ENCODE measurements around the gene ENTHD1. TPM values are rescaled to one million over a fixed set of nuclear protein-coding genes. Genes with fewer than 3 reads are reported as not detected.

ENTHD1 gene
- total RNA-seq, 2 experiments from 2014 or later: not detected

GRCh38 chr22:39731481-39731880 is 162.1 kb downstream of the ENTHD1 start:
- H4K20me1 ChIP-seq (ENCODE audit: insufficient read depth, low read length): no peaks in the 10 kb centered on the region
- H3K27ac ChIP-seq (ENCODE audit: low read depth, low read length, poor library complexity, severe bottlenecking): no peak overlapping the region
- H3K4me3 ChIP-seq (ENCODE audit: low read depth, low read length, poor library complexity, severe bottlenecking): no peak overlapping the region
- TF ChIP-seq EZH2phosphoT487 (IDR thresholded peaks at IDR 0.05; ENCODE audit: borderline replicate concordance, low read depth, low read length) (no peak), CTCF (conservative IDR thresholded peaks at IDR 0.05; ENCODE audit: low read length) (no peak)
- BruUV-seq (replicated peaks): no TSS peak
- H3K36me3 ChIP-seq (ENCODE audit: insufficient read depth, low read length): no peaks in the 10 kb centered on the region
- H3K4me1 ChIP-seq (ENCODE audit: insufficient read depth, low read length, poor library complexity, severe bottlenecking): no peaks in the 10 kb centered on the region
- intact Hi-C loops (cut with micrococcal nuclease; ENCODE audit: unreplicated experiment): no loop called here
- no peak overlapping the region for H2AFZ ChIP-seq (ENCODE audit: low read length)
- H3K9me2 ChIP-seq (ENCODE audit: insufficient read depth, low read length): no peaks in the 10 kb centered on the region
- POLR2A ChIA-PET: no interaction called here
- CTCF ChIA-PET (ENCODE audit: unreplicated experiment): interaction anchor here (0.6 kb wide), 1 partner anchor 167 kb away, joined by 3 read pairs; no protein-coding TSS in a partner anchor
- H3K79me2 ChIP-seq (ENCODE audit: insufficient read depth, low read depth, low read length): no peaks in the 10 kb centered on the region
- no peak overlapping the region for H3K4me2 ChIP-seq (ENCODE audit: low read length)
- H3K9me3 ChIP-seq (ENCODE audit: low read length): no peaks in the 10 kb centered on the region
- no peak for DNase-seq (ENCODE audit: low spot score)

GRCh38 chr22:39729141-39729934 is 164.2 kb downstream of the ENTHD1 start:
- no peaks in the 10 kb centered on the region for H3K36me3 ChIP-seq (ENCODE audit: insufficient read depth, low read length)
- no peaks in the 10 kb centered on the region for H3K9me2 ChIP-seq (ENCODE audit: insufficient read depth, low read length)
- no peaks in the 10 kb centered on the region for H3K4me1 ChIP-seq (ENCODE audit: insufficient read depth, low read length, poor library complexity, severe bottlenecking)
- CTCF ChIA-PET (ENCODE audit: unreplicated experiment): no interaction called here
- POLR2A ChIA-PET: no interaction called here
- DNase-seq (ENCODE audit: low spot score): no peak
- H2AFZ ChIP-seq (ENCODE audit: low read length): no peak overlapping the region
- intact Hi-C loops (cut with micrococcal nuclease; ENCODE audit: unreplicated experiment): no loop called here
- H3K27ac ChIP-seq (ENCODE audit: low read depth, low read length, poor library complexity, severe bottlenecking): no peak overlapping the region
- no peak overlapping the region for H3K4me2 ChIP-seq (ENCODE audit: low read length)
- H3K9me3 ChIP-seq (ENCODE audit: low read length): no peaks in the 10 kb centered on the region
- no peaks in the 10 kb centered on the region for H4K20me1 ChIP-seq (ENCODE audit: insufficient read depth, low read length)
- no peaks in the 10 kb centered on the region for H3K79me2 ChIP-seq (ENCODE audit: insufficient read depth, low read depth, low read length)
- no peak for TF ChIP-seq EZH2phosphoT487 (IDR thresholded peaks at IDR 0.05; ENCODE audit: borderline replicate concordance, low read depth, low read length)
- TF ChIP-seq CTCF (conservative IDR thresholded peaks at IDR 0.05; ENCODE audit: low read length): no peak
- no peak overlapping the region for H3K4me3 ChIP-seq (ENCODE audit: low read depth, low read length, poor library complexity, severe bottlenecking)
- BruUV-seq (replicated peaks): no TSS peak

GRCh38 chr22:39728236-39728860 is 165.2 kb downstream of the ENTHD1 start:
- H3K9me3 ChIP-seq (ENCODE audit: low read length): no peaks in the 10 kb centered on the region
- intact Hi-C loops (cut with micrococcal nuclease; ENCODE audit: unreplicated experiment): no loop called here
- no peaks in the 10 kb centered on the region for H3K9me2 ChIP-seq (ENCODE audit: insufficient read depth, low read length)
- H3K4me2 ChIP-seq (ENCODE audit: low read length): no peak overlapping the region
- no peak for DNase-seq (ENCODE audit: low spot score)
- BruUV-seq (replicated peaks): no TSS peak
- TF ChIP-seq EZH2phosphoT487 (IDR thresholded peaks at IDR 0.05; ENCODE audit: borderline replicate concordance, low read depth, low read length) (no peak), CTCF (conservative IDR thresholded peaks at IDR 0.05; ENCODE audit: low read length) (no peak)
- CTCF ChIA-PET (ENCODE audit: unreplicated experiment): no interaction called here
- H3K36me3 ChIP-seq (ENCODE audit: insufficient read depth, low read length): no peaks in the 10 kb centered on the region
- no peak overlapping the region for H2AFZ ChIP-seq (ENCODE audit: low read length)
- H4K20me1 ChIP-seq (ENCODE audit: insufficient read depth, low read length): no peaks in the 10 kb centered on the region
- H3K4me1 ChIP-seq (ENCODE audit: insufficient read depth, low read length, poor library complexity, severe bottlenecking): no peaks in the 10 kb centered on the region
- POLR2A ChIA-PET: no interaction called here
- H3K27ac ChIP-seq (ENCODE audit: low read depth, low read length, poor library complexity, severe bottlenecking): no peak overlapping the region
- no peaks in the 10 kb centered on the region for H3K79me2 ChIP-seq (ENCODE audit: insufficient read depth, low read depth, low read length)
- H3K4me3 ChIP-seq (ENCODE audit: low read depth, low read length, poor library complexity, severe bottlenecking): no peak overlapping the region
